HG02610 (cell line): ENCODE measurements around the gene GOLM1.
"Not testable (repeated sequence)": the region's sequence is repeated elsewhere in the genome, so short reads cannot be mapped to it uniquely, and the experiment has no call there.

Experiments used
- ATAC-seq: cut with Tn5 transposase; IDR thresholded peaks from one replicate; pipeline ENCODE4 v1.9.1; 2021; ENCODE audit warnings: mild to moderate bottlenecking, moderate library complexity; ENCODE audit not compliant: unreplicated experiment

The GOLM1 gene

DNA sequence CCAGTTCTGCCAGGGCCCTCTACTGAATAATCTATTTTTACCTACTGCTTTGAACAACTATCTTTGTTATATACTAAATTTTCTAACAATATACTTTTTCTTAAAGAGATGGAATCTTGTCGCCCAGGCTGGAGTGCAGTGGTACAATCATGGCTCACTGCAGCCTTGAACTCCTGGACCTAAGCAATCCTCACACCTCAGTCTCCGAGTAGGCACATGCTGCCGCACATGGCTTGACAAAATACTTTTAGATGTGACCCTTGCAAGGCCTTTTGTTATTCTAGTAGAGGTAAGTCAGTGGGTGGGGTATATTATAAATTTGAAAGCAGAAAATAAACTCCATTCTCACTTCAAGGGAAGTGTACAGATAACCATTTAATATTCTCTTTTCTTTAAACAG, 7.9 kb downstream of the GOLM1 start:
- ATAC-seq = no peak

DNA sequence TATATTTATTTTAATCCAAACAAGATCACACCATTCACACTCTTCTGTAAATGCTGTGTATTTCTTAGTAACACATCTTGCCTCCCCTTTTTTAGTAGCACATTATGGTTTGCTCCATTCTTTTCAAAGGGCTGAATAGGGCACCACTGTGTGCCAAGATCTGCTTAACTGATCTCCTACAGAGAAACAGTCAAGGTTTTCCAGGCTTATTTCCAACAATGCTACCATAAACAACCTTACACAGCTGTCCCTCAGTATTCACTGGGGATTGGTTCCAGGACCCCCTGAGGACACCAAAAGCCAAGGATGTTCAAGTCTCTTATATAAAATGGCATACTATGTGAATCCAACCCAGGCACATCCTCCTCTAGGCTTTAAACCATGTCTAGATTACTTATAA, 16.5 kb downstream of the GOLM1 start:
- ATAC-seq = no peak

DNA sequence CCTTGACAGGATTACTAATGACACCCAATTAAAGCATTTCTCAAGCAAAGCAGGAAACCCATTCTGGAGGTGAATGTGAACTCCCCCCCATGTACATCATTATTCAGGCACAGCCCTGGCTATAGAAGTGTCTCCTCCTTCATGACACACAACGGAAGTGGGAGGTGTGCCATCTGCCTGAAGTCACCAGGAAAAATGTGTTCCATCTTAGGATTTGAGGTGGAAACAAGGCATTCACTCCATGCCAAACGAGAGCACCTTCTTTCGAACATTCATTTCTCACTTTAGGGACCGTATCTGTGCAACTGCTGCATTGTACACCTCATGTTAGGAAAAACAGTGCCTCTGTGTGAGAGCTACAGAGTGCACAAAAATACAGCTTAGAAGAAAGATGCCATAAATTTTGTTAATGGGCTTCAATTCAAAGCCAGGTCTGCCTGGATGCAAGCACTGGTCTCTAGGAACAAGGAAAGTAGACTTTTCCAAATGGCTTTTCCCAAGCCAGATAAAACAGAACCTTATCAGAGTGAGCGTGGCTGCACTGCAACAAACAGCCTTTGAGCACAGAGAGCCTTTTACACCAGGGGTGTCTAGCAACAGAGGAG, 19.4 kb downstream of the GOLM1 start:
- no peak for ATAC-seq

DNA sequence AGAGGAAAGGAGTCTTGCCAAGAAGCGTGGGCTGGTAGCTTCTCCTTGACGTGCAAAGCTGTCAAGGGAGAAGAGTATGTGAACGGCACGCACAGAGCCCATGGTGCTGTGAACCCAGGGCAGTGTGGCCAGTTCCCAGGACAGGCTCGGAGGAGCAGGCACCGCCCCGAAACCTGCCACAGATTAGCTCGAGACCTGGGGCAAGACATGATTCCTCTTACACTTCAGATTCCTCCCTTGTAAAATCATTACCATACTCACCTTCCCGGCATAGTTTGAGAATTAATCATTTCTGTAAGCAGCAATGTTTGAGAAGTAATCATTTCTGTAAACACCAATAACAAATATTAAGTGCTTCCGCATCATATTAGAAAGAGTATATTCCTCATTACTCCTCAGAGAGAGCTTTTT, 19.9 kb downstream of the GOLM1 start:
- ATAC-seq = no peak

DNA sequence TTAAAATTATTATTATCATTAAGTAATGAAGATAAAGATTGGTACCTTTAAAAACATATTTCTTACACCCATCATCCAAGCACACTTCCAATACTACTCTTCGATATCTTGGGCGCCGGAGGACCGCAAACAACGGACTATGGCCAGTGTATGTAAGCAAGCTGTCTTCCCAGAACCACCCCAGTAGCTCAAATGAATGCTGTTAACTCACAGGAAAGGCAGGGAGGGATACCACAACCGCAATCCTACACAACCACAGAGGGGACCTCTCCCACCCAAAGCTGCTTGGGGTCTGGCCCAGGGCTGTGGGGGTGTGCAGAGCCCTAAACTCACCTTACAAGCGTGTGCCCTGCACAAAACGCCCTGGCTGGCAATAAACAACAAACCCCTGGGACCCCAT, 20.6 kb downstream of the GOLM1 start:
- ATAC-seq = no peak

DNA sequence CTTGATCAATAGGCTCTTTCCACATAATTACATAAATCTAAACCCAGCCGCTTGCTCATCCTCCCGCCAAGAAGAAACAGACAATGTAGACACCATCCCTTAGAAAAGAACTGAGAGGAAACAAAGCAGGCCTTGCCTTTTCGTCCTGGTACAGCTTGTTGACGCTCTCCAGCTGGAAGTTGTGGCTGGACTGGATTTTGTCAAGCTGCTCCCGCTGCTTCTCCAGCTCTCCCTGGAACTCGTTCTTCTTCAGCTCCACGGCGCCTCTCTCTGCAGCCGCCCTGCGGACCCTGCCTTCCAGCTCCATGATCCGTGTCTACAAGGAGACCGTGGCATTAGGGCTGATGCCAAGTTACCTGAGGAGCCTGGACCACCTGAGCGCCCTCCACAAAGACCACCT, 22.1 kb downstream of the GOLM1 start:
- no peak for ATAC-seq

DNA sequence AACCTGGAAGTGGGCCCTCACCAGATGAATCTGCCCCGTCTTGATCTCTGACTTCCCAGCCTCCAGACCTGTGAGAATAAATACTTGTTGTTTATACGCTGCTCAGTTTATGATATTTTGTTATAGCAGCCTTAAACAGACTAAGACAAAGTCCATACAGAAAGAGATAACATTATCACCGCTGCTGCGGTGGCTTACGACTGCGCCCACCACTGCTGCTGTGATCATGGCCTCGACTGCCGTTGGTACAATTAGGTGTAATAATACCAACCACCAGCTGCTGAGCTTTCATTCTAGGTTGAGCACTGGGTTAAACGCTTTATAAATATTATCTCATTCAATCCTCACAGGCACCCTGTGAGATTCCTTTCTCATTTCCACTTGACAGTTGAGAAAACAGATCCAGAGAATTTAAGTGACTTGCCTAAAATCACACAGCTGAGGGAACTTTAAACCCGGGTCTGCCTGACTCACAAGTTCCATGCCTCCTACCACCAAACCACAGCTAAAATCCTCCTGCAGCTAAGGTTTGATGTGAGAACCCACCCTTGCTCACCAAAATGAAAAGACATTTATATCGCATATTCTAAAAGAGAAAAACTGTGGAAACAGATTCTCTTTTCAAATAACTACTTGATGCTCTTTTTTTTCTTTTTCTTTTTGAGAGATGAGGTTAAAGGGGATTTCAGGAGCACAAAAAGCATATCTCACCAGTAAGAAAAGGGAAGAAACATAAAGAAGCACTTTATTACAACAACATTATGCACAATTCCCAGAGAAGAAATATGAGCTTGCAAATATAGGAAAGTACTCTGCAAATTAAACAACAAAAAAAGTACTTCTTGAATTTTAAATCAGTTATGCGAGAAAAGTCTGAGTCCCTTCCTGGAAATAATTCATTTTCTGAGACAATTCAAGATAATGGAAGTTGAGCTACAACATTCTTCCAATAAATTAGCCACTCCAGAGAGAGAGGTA, 23.9 kb downstream of the GOLM1 start:
- no peak for ATAC-seq

DNA sequence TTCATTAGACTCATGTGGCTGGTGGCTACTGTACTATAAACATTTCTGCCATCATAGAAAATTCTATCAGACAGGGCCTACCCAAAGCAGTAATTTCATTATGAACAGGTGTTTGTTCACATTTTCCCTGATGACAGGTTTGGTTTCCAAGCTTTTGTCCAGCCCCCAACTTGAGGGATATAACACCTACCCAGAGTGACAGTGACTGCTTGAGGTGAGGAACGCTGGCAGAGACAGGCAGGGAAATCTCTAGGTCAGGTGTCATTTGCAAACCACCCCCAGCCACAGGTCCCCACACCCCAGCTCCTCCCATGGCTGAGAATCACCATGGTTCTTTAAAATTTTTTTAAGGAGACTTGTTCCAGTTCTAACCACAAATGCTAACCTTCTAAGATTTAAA, 25.5 kb downstream of the GOLM1 start:
- ATAC-seq = no peak

DNA sequence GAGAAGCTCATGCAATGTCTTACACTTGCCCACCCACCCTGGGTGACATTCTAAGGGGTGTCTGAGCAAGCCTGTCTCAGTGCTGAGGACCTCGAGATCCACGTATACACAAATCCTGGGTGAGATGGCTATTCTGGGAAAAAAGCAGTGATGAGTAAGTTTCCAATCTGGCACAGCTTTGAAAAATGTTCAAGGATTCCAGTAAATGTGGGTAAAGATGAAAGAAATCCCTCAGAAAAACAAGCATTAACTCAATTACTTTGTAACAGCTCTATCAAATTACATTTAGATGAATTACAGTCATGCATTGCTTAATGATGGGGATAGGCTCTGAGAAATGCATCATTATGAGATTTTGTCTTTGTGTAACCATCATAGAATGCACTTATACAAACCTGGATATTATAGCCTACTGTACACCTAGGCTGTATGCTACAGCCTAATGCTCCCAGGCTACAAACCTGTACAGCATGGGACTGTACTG, 26.9 kb downstream of the GOLM1 start:
- no peak for ATAC-seq

DNA sequence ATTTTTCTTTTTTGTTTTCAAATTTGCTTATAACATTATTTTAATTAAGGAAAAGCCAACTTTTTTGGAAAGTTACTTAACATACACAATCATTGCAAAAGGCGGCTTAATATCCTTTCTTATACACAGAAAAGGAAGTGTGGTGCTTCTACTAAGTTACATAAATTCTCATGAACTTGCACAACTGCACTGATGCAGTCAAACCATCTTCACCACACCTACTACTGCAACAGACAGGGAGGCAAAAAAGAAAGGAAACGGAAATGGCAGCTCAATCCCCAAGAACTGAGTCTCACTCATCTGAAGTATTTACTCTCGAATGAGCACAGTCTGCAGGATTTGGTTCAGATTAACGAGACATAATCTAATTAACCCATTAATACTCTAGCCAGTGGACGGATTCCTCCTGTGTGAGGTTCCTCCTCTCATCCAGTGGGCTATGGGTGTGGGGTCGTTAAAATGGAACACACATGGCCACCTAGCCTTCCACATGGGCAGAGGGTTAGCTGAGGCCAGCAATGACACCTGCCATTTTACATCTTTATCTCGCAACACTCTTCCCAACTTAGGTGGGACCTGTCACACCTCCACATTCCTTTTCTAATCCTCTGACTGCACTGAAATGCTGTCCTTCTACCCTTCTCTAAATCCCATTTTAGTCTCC, 30.0 kb downstream of the GOLM1 start:
- ATAC-seq = no peak

DNA sequence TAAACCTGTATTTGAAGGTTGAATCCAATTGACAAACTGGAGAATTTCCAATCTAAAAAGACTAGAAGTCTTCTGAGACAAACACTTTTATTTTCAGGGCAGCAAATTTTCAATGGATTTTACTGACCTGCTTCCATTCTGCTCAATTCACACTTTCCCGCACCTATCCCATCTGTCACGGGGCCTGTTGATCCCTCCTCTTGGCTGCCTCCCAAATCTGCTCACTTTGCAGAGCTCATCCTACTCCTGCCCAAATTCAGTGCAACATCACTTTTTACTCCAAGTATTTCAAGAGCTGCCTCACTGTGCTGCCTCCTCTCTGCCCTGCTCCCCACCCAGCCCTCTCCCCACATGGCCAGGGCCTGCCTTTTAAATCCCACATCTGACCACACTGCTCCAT, 35.1 kb downstream of the GOLM1 start:
- ATAC-seq = no peak

DNA sequence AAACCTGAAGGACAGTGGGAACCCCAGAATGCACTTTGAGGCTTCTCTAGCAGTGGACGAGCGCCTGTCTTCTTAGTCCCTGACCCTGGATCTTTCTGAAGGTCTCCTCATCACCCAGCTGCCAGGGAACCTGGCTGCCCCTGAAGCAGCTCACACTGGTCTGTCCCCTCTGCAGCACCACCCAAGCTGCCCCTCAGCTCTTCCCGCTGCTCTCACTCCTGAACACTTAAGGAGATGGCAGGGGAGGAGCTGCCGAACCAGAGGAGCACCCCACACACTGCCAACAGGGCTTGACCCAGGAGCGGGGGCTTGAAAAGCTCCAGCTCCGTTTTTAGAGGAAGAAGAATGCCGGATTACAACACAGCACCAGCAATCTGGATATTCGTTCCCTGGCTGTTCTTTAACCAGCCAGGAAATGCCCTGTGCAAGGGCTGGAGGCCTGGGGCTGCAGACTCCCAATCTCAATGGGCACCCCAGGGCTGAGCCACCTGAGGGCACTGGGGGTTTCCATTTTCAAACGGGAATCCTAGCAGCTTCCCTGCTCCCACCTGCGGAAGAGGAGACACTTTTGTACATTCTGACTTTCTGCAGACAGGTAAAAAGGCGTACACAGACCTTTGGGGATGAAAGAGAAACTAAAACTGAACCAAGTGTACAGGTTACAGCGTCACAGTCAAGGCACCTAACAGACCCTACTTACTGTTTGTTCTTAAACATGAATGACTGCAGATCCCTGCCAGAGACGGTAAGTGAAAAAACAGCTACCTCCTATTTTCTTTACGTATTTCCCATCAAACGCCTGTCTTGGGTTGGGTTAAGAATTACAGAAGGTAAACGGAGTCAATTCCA, 36.3 kb downstream of the GOLM1 start:
- no peak for ATAC-seq

DNA sequence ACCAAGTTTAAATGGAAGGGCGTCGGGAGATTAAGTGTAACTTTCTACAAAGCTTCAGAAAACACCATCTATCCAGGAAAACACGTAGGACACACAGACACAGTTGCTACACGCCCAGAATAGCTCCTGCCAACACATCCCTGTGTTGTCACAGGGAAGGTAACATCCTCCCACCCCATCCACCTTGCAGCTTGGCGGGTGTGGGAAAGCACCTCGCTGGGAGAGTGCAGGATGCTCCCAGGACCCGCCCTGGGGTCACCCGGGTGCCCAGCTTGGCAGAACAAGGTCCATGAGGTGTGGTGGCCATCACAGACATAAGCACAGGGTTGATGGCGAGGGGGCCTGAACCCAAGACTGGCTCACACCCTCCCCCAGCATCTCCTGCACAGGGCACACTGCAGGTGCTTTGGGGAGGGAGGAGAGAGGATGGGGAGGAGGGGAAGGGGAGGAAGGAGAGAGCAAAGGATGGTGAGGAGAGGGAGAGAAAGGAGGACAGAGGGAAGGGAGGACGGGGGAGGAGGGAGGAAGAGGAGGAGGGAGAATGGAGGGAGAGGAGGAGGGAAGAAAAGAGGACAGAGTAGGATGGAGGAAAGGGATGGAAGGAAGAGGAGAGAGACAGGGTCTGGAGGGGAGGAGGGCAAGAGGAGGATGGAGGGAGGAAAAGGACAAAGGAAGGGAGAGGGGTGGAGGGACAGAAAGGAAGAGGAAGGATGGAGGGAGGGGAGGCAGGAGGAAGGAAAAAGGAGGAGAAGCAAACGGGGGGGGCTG, 37.2 kb downstream of the GOLM1 start:
- ATAC-seq = no peak

DNA sequence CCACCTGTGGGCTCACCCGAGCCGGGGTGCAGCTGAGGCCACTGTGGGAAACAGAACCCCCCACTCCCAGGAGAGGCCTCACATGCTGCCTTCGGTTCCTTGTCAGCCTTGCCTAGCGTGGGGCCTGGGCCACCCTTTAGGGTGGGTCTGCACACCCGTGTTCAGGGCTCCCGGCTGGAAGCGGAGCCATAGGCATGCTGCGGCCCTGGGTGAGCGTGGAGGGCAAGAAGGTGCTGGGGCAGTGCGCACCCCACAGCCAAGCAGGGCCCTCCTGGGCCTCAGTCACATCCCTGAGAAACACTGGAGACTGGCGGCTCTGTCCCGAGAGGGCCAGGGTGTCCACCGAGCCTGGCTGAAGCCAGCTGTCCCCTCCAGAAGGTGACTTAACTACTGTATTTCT, 41.9 kb downstream of the GOLM1 start:
- ATAC-seq = no peak

DNA sequence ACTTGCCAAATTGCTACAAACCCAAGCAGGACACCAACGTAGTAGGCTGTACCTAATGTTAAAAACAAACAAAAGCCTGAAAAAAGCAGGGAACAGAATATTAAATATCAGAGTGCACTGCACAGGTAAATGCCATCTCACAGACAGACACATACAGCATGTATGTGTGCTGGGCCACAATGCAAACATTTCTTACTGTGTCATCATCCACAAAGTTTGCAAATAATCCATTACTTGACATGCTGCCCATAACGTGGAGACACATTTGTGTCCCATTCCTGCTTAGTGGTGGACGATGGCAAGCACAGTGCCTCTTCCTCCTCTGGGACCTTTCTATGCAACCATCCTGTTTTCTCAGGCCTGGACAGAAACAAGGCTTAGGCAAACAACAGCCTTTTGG, 44.7 kb downstream of the GOLM1 start:
- no peak for ATAC-seq

DNA sequence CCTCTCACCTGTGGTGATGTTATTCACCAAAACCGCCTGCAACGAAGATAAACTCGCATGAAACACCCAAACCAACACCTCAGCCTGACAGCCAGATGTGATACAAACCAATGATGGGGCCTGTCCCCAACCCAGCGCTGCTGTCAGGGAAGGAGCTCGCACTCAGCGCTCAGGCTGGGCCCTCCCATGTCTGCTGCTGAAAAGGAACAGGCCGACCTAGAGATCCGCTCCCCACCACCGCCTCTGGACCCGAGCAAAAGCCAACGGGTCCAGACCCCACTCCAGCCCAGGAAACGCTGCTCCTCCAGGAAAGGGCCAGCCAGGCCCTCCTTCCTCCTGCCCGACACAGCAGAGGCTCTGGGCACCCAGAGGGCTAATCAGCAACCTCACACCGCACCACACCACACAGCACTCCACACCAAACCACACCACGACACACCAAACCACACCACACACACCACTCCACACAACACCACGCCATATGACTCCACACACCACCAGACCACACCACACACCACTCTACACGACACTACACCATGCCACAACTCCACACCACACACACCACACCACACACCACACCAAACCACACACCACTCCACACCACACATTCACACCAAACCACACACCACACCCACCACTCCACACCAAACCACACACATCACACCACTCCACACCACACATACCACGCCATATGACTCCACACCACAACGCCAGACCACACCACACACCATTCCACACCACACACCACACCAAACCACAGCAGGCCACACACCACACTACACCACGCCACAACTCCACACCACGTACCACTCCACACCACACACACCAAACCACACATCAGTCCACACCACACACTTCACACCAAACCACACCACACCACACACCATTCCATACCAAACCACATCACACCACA, 46.5 kb downstream of the GOLM1 start:
- no peak for ATAC-seq

DNA sequence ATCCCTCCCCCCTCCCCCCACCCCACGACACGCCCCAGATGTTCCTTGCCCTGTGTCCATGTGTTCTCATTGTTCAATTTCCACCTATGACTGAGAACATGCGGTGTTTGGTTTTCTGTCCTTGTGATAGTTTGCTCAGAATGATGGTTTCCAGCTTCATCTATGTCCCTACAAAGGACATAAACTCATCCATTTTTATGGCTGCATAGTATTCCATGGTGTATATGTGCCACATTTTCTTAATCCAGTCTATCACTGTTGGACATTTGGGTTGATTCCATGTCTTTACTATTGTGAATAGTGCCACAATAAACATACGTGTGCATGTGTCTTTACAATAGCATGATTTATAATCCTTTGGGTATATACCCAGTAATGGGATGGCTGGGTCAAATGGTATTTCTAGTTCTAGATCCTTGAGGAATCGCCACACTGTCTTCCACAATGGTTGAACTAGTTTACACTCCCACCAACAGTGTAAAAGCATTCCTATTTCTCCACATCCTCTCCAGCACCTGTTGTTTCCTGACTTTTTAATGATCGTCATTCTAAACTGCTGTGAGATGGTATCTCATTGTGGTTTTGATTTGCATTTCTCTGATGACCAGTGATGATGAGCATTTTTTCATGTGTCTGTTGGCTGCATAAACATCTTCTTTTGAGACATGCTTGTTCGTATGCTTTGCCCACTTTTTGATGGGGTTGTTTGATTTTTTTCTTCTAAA, 51.2 kb downstream of the GOLM1 start:
- ATAC-seq = not testable (repeated sequence)

DNA sequence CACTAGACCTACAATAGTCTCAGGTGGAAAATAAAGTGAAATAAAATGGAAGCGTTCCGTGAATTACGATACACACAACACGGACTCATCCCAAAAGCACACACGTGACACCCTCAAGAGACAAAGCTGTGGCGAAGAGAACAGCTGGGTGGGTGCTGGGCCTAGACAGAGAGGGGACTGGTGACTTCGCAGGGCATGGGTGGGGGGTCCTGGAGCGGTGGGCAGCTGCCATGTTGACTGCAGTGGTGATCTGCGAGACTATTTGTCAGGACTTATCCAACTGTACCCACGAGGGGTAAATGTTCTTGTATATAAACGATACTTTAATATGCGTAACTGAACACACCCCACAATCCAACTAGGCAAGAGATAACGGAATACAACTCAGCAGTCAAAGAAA, 52.0 kb downstream of the GOLM1 start:
- no peak for ATAC-seq
